ENCODE data around the gene ASIC4.

GRCh38 chr2:219471476-219472371 is 42.6 kb upstream of the ASIC4 start:
- no peak for TF ChIP-seq CTCF (IDR thresholded peaks at IDR 0.05)
- no peak for TF ChIP-seq POLR2A (IDR thresholded peaks at IDR 0.05)
- no peak for TF ChIP-seq EP300 (IDR thresholded peaks at IDR 0.05)
